HL-60/S4 (cell line): ENCODE results near the gene ASB18.

ENCODE experiments used
- in situ Hi-C: fragments of 300-500 bp; cut with MboI; formaldehyde crosslinking; loops from 2 replicates; pipeline ENCODE4 v1.14.3; 2022; ENCODE audit warnings: low sequenced_read_pairs

ASB18 gene

DNA sequence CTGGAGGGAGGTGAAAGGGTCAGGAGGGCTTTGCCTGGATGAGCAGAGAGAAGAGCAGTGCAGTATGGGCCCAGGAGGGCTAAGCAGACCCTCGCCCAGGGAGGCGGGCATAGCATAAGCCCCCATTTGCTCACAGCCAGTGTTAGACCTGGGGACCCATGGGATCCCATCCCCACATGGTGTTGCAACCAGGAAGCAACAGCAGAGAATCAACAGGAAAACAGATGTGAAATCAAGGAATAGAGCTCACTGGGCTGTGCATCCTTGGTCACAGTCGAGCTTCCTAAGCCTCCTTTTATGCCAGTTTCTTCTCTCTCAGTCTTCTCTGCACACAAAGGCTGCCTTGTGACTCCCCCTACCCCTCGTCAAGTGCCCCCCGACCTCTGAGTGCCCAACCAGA, 19.9 kb downstream of the ASB18 start:
- in situ Hi-C loops: no loop called here

DNA sequence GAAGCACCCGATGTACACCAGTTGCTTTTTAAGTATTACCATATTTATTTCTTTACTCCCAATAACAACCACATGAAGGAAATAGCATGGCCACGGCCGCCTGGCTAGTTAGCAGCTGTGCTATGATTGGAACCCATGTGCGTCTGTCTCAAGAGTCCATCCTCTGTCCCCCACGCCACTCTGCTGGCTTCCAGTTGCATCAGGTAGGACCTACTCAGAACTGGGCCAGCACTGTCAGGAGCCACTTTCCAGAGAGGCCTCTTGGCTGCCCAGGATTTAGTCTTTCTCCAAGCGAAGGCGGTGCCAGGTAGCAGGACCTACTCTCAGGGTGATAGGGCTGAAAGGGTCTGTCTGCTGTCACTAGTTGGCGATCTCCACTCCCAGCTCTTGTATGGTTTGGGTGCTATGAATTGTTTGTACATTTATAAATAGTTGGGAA, 22.1 kb downstream of the ASB18 start:
- in situ Hi-C loops: no loop called here

- in situ Hi-C loops: no loop called here
These were observed 22.8 kb downstream of the ASB18 start for GRCh38 chr2:236241181-236242056.

DNA sequence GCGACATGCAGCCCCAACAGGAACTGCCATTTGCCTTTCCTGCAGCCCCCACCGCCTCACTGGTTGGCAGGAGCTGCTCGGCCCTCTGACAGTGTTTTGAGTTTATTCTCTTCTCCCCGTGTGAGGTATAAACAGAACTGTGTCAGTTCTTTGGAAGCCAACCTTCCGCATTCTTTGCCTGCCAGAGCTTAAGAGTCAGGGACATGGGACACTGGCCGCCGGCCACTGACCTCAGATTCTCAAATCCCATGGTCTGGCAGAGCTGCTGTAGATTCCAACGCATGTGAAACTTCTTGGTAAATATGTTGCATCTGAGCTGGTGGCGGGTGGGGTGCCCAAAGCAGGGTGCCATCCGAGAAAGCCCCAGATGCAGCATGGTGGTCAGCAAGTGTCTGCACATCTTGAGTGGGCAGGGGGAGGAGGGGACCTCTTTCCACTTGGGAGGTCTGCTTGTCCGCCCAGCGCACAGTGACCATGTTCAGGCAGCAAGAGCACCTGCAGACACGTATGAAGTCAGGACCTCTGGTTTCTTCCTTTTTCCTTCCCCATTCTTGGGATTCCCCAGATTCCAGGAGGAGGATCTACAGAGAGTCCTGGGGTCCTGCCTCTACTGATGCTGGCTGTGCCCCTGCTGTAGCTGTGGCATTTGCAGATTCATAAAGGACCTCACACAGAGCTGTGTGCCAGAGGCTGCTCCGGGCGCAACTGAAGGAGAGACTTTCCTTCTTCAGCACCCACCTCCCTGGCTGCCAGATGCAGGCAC, 23.8 kb downstream of the ASB18 start:
- in situ Hi-C loops: no loop called here

DNA sequence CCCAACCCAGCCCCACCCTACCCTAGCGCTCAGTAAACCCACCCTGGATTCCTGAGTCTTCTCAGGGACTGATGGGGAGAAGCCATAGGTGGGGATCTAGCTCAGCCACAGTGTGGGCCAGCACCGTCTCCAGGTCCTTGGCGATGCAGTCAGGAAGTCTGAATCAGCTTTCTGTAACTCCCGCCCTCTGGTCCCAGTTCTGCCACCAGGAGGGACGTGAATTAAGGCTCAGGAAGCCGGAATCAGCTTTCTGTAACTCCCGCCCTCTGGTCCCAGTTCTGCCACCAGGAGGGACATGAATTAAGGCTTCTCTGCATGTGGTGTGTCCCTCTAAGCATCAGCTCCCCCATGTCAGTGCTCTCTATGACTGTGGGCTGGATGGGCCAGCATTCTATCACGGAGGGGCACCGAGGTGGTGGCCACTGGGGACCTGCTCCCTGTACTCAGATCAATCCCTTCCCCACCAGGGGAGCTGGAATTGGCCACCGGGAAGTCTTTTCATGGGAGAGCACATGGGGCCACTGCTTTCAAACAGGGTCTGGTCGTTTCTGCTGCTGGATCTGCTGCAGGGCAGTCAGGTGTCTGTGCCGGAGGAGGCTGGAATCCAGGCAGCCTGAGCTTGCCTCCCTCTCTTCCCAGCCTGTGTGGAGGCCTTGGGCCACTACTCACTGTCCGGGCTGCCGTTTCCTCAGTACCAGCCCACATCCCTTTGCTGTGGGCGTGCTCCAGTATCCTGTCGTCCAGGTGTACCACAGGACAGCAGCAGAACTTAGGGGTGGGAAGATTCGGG, 24.7 kb downstream of the ASB18 start:
- in situ Hi-C loops: no loop called here

DNA sequence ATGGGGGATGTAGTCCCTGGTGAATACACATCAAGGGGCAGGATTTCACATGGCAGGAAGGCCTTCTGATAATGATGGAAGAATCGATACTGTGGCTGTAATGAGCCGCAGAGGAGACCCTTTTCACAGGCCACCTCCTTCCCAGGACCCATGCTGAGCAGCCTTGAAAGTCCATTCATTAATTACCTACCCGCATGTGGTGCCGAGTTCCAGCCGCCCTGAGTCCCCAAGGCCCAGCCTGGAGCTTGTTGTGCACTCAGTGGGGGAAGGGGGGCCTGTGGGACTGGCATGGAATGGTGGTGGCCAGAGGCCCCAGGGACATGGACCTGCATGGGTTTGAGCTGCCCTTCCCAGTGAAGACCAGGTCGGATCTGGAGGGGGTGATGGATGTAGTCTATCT, 25.5 kb downstream of the ASB18 start:
- in situ Hi-C loops: no loop called here

- in situ Hi-C loops: no loop called here
These were observed 26.6 kb downstream of the ASB18 start for GRCh38 chr2:236237468-236238190.

GRCh38 chr2:236236559-236237452, 27.4 kb downstream of the ASB18 start:
- in situ Hi-C loops: no loop called here

GRCh38 chr2:236229186-236229585, 35.0 kb downstream of the ASB18 start:
- in situ Hi-C loops: no loop called here

DNA sequence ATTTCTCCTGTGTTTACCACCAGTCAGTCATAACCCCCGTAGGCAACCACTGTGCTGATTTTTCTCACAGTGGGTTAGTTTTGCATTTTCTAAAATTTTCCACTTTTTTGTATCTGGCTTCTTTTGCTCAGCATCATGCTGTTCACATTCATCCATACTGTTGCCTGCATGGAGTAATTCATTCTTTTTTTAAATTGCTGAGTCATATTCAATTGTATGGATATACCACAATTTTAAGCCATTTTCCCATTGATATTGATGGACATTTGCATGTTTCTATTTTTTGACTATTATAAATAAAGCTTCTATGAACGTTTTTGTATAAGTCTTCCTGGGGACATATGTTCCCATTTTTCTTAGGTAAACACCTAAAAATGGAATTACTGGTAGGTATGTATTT, 40.5 kb downstream of the ASB18 start:
- in situ Hi-C loops: no loop called here

DNA sequence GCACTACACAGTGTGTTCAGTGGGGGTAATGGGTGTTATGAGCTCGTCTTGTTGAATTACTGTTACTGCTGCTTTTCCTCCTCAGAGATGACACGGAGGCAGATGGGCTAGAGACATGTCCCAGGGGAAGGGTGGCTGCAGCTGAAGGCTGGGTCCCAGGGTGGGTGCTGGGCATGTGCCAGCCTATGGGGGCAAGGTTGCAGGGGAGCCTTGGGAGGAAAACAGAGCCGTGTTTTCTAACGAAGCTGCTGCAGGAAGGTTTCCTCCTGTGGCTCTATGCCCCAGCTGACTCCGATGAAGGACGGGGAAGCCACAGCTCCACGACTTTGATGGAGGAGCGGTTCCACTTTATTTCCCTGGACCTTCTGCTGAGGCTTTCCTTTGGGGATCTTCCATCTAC, 42.4 kb downstream of the ASB18 start:
- in situ Hi-C loops: no loop called here

DNA sequence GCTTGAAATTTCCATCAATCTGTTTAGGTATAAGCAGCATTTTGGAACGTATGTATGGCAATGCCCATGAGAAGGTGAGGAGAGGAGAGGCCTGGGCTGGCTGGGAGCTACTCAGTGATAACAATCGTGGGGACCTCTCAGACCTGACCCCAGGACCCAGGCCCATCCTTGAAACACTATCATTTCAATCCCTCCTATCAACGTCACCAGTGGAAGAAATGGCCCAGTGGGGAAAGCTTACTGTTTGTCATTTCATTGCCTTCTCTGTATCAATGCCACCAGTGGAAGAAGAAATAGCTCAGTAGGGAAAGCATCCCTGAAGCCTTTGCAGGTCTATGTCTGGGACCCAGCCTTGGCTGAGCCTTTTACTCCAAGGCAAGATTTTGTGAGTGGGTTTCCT, 44.8 kb downstream of the ASB18 start:
- in situ Hi-C loops: no loop called here

DNA sequence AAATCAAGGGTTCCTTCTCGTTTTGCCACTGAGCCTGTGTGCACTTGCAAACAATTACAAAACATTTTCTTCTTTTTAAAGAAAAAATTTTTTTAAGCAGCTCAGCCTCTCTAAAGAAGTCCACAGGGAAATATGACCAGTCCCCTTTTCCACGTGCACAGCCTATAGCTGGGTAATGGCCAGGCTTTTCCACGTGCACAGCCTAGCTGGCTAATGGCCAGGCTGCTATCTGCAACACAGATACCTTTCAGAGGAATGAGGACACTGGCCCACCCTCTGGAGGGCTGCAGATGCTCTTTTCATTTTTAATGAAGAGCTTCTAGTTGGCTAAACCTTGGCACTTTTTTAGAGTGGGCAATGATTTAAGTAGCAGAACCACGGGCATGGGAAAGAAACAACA, 46.3 kb downstream of the ASB18 start:
- in situ Hi-C loops: no loop called here

- in situ Hi-C loops: no loop called here
These were observed 47.5 kb downstream of the ASB18 start for GRCh38 chr2:236216711-236217110.

DNA sequence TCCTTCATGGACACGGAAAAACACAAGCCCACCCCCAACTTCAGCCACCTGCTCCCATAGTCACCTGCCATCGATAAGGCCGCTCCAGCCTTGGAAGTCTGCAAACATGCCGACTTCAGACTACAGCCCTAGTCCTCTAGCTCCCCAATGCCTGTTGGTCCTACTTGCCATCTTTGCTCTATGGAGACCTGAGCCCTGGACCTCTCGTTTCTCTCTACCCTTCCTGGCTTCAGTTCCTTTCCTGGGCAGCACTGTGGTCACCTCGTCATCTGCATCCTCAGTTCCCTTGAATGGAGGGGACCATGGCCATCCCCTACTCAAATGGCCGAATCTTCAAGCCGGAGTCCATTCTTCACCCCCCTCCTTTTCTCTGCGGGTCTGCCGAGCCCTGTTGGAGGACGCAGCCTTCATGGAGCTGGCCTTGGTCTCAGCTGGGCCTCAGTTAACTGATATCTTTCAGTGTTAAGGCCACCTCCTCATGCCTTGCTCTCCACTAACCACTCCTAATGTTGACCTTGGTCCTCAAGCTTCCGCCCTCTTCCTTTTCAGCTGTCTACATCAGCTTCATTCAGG, 48.4 kb downstream of the ASB18 start:
- in situ Hi-C loops: no loop called here

GRCh38 chr2:236215196-236215595, 49.0 kb downstream of the ASB18 start:
- in situ Hi-C loops: no loop called here

GRCh38 chr2:236214376-236214995, 49.7 kb downstream of the ASB18 start:
- in situ Hi-C loops: no loop called here

DNA sequence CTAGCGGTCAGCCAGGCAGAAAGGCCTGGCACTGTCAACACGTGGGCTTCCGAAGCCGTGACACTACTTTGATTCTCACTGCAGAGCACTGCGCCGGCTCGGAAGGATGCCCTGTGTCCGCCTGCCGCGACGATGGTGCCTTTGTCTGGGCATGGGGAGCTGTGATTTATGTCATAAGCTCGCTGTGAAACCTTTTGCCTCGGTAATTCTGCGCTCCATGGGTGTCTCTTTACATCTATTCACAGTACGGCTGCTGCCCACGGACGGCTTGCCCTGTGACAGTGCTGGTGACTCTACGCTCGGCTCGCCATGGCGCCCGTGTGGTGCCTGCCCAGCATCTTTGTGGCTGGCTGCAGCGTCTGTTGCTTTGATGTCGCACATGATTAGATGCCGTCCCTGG, 52.9 kb downstream of the ASB18 start:
- in situ Hi-C loops: no loop called here

GRCh38 chr2:236210536-236210935, 53.7 kb downstream of the ASB18 start:
- in situ Hi-C loops: no loop called here
